ENCODE measurements around the gene FAM184B.

Gene FAM184B

DNA sequence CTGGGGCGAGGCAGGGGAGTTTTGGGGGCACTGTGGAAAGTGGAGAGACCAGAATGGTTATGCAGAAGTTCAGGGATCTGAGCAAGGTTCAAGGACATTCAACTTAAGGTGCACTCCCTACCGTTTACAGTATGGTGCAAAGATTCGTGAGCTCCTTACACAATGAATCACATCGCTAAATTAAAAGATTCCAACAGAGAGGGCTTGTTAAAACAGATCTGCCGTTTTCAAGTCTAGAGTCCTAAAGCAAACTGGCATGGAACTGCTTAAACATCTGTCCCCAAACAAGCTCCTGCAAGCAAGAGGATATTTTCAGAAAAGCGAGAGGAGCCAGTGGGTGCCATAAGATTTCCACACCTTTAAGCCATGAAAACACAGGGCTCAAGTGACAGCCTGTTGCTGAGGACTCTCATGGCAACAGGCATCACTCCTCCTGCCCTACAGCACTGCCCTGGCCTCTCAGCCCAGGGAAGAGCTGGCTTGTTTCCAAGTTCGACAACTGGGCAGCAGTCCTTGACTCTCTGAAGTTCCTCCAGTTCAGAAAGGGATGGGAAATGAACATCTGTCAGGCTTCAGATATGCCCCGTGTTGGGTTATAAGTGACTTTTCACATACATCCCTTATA is 10.0 kb downstream of the FAM184B start:
- no peak for DNase-seq

DNA sequence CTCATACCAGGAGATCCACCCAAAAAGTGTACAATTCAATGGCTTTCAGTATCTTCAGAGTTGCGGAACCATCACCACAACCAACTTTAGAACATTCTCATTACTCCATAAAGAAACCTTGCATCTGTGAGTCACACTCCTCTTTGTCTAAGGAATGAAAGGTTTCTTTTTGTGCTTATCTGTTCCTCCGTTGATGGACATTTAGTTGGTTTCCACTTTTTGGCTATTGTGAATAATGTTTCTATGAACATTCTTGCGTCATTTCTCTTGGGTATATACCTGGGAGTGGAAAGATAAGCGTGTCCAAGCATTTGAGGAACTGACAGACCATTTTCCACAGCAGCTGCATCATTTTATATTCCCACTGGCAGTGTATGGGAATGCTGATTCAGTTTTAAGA is 10.6 kb downstream of the FAM184B start:
- DNase-seq, result no peak

DNA sequence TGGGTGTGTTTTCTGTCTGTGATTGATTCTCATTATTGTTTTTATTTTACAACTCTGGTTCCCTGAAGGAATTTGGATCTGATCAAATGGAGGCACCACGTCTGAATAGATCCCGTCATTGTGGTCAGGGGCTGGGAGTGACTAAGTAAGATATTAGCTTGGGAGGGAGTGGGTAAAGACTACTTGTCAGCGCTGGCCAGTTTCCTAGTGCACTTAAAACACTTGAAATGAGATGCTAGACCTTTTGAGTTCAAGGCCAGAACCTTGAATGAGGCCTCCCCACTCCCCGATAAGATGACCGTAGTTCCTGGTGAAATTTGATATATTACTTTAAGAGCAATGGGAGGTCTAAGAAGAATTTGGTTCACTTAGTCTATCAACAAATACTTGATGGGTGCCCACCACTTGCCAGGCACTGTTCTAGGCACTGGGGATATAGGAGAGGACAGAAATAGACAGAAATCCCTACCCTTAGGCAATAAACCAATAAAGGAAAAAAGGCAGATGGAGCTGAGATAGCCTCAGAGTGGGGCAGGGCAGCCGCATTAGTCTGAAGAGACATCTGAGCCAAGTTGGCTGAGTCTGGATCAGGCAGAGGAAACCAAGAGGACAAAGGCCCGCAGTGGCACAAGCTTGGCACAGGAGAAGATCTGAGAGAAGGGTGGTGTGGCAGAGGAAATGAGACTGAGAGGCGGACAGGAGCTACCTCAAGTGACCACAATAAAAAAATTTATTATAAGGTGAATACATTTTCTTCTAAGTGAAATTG is 11.8 kb downstream of the FAM184B start:
- no peak for DNase-seq

DNA sequence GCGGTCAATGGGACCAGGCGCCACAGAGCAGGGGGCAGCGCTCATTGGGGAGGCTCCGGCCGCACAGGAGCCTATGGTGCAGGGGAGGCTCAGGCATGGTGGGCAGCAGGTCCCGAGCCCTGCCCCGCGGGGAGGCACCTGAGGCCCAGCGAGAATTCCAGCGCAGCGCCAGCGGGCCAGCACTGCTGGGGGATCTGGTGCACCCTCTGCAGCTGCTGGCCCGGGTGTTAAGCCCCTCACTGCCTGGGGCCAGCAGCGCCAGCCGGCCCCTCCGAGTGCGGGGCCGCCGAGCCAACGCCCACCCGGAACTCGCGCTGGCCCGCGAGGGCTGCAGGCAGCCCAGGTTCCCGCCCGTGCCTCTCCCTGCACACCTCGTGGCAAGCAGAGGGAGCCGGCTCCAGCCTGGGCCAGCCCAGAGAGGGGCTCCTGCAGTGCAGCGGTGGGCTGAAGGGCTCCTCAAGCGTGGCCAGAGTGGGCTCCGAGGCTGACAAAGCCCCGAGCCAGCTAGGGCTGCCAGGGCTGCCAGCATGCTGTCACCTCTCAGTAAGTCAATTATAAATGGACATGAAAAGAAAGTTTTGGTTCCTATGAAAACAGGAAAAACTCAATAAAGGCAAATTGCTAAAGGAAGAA is 14.5 kb downstream of the FAM184B start:
- no peak for DNase-seq

DNA sequence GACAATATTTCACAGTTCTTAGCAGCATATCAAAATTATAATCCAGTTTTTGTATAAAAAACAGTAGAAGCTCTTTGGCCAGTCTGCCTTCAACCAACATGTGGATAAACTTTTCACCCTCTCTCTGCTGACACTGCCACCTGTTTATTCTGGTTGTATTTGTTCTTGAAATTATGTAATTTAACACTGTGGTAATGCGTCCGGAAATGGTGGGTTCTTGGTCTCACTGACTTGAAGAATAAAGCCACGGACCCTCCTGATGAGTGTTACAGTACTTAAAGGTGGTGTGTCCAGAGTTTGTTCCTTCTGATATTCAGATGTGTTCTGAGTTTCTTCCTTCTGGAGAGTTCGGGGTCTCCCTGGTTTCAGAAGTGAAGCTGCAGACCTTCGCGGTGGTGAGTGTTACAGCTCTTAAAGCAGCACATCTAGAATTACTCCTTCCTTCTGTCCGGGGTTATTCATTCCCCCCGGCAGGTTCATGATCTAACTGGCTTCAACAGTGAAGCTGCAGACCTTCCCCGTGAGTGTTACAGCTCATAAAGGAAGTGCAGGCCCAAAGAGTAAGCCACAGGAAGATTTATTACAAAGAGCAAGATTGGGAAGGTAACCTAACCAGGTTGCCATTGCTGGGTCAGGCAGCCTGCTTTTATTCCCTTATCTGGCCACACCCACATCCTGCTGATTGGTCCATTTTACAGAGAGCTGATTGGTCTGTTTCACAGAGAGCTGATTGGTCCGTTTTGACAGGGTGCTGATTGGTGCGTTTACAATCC is 15.7 kb downstream of the FAM184B start:
- DNase-seq, result no peak

DNA sequence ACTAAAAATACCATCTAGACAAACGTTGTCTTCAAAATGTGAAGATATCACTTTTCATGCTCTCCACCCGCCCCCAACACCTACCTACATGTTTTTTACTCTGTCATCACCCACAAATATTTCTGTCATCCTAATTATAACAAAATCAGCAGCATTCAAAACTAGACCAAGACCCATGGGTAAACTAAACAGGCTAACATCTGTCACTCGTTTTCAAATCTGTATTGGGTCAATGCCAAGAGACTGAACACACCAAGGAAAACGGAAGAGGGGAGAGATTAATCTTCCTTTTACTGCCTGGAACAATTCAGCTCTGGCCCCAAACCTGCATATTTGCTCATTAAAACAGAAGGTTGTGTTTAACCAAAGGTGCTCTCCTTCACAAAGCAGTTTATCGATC is 17.5 kb downstream of the FAM184B start:
- DNase-seq, result no peak

DNA sequence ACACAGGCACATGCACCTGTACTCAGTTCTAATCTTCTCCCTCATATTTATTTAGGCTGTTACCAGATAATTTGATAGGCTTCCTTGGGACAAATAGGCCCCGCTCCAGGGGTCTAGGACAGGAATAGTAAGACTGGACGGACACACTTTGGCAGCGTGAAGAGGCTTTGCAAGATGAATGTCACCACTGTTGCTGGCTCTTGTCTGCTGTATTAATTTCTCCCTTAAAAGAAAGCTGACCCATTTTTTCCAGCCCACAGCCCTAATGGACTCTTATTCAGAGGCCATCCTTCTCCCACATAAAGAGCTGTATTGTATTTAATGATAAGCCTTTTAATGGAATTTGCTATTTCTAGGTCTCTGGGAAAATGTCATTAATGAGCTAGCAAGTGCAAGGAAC is 18.0 kb downstream of the FAM184B start:
- DNase-seq, result no peak

DNA sequence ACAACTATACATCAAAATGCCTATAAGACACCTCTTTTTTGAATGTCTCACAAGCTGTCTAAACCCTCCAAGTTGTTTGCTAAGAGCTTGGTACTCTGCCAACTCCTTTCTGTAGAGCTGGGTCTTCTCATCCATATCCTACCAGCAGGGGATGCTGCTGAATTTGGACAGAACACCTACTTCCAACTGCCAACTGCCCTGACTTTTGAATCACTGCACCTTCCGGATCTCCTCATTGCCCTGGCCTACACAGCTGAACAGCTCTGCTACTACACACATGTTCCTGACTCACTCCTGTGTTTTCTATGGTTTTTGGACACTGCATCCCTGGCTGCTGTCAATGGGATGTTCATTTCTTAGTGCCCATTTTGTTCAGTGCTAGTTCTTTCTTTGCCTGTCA is 18.7 kb downstream of the FAM184B start:
- DNase-seq, result no peak

DNA sequence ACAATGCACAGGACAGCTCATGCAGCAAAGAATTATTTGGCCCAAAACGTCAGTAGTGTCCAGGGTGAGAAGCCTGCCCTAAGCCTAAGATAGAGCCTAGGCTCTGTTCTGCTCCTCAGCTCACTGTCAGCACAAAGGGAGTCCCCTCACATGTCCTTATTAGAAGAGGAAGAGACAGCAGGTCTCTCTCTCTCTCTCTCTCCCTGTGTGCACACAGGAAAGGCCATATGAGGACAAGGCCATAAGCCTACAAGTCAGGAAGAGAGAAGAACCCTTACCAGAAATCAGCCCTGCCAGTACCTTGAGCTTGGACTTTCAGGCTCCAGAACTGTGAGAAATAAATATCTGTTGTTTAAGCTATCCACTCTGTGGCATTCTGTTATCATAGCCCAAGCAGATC is 20.4 kb downstream of the FAM184B start:
- no peak for DNase-seq

DNA sequence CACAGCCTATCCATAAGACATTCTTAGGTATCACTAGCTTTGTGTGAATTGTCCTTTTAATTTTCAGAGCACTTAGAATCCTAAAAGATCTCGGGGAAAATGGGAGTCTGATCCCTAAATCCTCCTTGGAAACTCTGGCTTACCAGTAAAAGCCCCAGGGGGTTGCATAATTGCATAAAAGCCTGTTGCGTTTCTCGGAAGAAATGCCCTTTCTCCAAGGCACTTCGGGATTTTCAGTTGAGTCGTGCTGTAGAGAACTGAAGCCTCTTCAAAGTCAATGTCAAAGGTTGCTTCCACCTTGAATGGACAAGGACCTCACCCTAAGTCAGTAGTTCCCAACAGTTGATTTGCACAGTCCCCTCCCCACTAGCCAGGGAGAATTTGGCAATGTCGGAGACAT is 20.8 kb downstream of the FAM184B start:
- no peak for DNase-seq

DNA sequence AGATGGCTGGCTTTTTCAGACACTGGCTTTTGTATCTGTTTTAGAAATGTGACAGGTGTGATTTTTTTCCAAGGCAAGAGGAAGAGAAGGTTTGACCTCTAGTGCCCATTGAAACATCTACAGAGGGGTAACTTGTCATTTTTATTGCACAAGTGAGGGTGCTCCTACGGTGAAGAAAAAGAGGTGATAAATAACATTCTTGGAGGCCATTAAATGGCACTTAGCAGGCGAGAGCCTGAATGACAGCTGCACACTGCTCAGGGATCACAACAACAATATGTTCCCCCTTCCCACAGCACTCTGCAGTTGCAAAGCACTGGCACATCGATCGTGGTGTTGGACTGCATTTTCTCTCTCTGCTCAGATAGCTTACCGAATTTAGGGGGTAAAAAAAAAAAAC is 22.9 kb downstream of the FAM184B start:
- DNase-seq, result no peak

DNA sequence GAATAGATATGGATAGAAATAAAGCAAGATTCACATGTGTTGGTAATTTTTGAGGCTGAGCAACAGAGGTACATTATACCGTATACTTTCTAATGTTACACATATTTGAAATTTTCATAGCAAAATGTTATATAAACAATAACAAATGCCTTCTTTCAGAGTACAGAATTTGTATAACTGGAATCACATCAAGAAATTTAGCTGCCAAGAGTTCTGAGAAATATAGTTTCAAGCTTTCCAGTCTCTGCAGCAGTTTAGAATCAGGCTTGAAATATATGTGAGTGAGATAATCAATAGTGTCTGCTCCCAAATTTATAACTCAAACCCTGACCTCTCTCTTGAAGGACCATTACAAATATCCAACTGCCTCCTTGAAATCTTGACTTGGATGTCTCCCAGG is 23.8 kb downstream of the FAM184B start:
- DNase-seq, result no peak

DNA sequence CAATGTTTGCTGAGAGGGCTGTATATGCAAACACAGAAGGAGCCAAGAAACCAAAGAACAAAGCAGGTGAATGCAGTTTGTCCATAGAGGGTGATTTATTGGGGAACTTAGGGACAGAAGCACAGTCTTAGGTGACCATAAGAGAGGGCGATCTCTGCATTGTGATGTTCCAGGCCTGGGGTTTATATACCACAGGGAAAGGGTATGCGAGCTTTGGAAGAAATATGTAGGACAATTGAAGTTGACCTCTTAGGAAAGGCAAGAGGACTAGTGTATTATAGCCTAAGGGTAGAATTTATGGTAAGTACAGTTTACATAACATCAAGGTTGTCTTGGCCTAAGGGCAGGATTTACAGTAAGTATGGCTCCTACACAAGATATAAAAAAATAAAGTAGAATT is 27.8 kb downstream of the FAM184B start:
- no peak for DNase-seq

DNA sequence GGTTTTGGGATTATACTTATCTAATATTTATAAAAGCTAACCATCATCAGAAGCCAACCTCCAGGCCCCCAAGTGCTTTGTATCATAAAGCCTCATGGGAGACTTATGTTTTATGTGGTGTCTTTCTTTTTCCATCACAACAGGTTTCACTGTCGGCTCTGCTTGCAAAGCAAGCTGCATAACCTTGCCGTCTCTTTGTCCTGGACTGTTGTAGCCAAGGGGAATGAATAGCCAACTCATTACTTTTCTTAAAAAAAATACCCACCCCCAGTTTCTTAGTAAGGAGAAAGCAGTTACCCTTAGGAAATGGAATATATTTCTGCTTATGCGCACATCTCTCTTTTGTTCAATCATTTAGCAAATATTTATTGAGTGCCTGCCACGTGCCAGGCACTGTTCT is 40.7 kb downstream of the FAM184B start:
- no peak for DNase-seq

DNA sequence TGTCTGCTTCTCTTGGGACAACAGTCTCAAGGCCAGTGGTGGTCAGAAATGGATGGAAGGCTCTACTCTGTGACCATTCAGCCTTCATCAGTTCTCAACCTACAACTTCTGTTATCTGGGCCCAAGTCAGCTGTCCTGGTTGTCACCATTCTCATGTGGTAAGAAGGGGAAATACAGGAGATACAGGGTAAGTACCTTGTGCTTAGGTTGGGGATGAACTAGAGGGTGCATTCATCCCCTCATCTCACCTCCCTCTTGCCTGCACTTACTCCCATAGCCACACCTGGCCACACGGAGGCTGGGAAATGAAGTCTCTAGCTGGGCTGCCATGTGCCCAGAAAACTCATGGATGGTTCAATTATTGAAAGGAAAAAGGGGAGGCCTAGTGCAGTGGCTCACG is 44.9 kb downstream of the FAM184B start:
- no peak for DNase-seq

DNA sequence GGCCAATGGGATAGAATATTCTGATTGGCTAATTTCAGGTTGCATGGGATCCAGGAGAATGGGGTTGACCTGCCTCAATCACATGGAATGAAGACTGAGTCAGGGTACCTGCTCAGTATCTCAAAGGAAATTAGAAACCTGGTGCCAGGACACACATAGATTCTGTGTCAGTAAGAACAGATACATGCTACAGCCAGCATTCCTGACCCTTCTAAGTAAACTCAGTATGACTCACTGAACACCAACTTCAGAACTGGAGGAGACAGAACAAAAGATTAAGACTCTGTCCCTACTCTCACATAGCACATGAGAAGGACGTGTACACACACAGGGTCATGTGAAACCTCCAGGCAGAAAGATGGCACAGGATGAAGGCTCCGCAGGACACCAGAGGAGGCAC is 54.5 kb downstream of the FAM184B start:
- DNase-seq, result no peak

DNA sequence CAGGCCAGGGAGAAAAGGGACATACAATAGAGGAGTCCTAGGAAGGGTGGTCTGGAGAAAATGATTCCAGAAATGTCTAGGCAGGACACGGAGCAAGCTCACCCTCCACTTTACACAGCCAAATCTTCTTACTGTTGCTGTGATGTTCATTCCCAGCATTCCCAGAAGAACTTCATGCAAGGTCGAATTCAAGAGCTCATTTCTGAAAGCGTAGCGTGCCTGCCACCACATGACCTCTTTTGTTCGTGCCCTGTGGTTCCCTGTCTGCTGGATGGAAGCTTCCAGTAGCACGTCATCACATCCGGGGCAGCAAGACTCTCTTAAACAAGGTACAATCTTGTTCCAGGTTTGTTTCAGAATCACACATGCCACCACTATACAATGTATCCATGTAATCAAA is 57.8 kb downstream of the FAM184B start:
- DNase-seq, result no peak

DNA sequence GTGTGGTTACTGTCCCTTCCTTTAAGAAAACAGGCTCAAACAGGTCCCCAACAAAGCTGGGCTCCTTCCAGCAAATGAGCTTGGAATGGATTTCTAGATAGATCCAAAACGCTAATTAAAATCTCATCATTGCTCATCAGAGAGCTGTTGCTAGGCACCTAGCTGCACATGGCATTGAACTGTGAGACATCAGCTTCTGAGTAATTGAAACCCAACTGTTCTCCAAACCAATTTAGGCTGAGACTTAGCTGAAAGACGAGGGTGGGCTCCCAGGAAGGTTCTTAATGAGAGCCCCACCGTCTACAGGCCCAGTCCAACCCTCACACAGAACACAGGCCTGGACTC is 59.1 kb downstream of the FAM184B start:
- DNase-seq, result no peak

DNA sequence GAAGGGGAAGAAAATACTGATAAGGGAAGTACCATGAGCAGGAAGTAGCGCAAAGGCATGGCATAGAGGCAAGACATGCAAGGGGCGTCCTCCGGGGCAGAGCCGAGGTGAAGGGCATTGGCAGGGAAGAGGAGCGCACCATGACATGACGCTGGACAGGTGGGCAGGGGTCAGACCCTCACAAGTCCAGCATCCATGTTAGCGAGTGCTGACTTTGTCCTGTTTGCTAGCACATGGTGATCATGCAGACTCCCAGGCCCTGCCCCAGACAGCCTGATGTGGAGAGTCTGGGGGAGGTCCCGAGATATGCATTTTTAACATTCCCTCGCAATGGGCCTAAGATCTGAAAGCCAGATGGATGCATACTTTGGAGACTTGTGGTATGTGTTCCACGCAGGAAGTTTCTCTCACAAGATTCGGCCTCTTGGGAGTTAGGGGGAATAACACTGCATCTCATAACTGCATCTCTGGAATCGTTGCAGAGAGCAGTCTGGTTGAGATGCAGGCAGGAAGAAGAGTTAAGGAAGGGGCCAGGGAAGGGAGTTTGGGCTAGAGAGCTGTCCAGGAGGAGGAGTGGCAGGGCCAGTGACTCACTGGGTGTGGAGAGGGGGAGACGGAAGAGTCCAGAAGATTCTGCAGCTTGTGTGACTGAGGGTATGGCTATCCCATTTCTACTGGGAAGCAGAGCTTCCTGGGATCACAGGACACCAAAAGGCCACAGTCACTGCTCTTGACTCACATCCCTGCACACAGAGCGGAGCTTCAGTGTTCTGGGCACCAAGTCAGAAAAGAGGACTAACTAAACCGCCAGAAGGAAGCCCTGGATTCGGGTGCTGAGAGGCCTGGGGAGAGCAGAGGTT is 59.7 kb downstream of the FAM184B start:
- no peak for DNase-seq

DNA sequence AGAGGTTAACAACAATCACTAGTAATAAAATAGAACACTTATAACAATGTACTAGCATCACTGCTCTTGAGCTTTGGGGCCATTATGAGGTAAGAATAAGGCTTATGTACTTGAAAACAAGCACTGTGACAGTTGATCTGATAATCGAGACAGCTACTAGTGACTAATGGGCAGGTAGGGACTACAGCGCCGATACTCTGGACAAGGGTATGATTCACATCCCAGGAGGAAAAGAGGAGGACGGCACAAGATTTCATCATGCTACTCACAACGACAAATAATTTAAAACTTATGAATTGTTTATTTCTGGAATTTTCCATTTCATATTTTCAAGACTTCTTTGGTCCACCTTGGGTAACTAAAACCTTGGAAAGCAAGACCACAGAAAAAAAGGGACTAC is 62.3 kb downstream of the FAM184B start:
- no peak for DNase-seq

DNA sequence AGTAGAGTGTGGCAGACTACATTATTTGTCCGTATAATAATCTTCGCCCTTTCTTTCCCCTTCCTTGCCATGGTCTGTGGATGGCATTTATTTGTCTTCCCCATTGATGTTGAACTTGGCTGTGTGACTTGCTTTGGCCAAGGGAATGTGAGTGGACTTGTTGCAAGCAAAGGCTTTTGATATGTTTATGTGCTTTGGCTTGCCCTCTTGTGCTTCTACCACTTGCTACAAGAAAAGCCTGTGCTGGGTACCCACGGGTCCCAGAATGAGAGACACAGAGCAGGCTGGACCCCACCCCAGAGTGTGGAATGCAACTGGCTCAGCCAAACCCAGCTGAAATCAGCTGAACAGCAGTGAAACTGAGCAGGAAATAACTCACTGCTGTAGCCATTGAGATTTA is 63.0 kb downstream of the FAM184B start:
- no peak for DNase-seq

DNA sequence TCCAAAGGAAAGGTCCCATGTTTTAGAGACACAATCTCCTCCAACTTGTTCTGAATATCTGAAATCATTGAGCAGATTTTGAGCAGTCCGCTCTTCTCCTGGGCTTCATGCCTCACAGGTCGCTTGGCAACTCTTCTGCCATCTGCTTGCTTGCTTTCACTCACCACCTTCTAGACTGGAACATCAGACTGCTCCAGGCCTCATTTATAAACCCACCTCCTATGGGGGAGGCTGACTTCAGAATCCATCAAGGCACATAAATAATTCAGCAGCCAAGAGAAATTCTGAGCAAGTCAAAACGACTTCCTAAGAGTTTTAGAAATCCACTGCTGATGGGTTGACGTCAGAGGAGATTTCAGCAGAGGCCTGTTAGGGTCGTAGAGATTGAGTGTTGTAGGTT is 64.1 kb downstream of the FAM184B start:
- DNase-seq, result no peak

DNA sequence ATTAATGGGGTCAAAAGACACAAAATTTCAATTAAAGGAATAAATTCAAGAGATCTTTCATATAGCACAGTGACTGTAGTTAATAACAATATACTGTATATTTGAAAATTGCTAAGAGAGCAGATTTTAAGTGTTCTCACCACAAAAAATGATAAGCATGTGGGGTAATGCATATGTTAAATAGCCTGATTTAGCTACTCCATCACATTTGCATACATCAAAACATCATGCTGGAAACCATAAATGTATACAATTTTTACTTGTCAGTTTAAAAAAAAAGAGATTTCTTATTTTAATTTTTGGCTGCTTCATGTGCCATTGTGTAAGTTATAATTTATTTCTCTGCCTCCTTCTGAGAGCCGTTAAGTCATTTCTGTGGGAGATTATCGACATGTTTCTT is 65.9 kb downstream of the FAM184B start:
- DNase-seq, result no peak

All from CD4-positive, alpha-beta T cell treated with Interleukin-12 subunit alpha and Interleukin-12 subunit beta, for 1 hour (primary cell).